DOHH2 (cell line): ENCODE data around the gene FBXO28.

ENCODE experiments used
- H3F3A ChIP-seq: fragments of 200-600 bp; sonication (generic), shearing (Covaris generic); 2 replicates; pipeline ENCODE4 v1.6.0; 2016; ENCODE audit warnings: antibody characterized with exemption, mild to moderate bottlenecking; ENCODE audit not compliant: control insufficient read depth, insufficient read depth
- H3K27ac ChIP-seq: fragments of 200-600 bp; sonication (generic); 2 replicates; pipeline ENCODE4 v1.5.1; 2014; ENCODE audit warnings: low read depth, mild to moderate bottlenecking, low read length, moderate library complexity
- H3K27me3 ChIP-seq: fragments of 200-600 bp; sonication (generic); 2 replicates; pipeline ENCODE4 v1.6.1; 2014; ENCODE audit warnings: mild to moderate bottlenecking, low read length, mixed read lengths; ENCODE audit not compliant: control insufficient read depth
- H3K36me3 ChIP-seq: fragments of 200-600 bp; sonication (generic); 2 replicates; pipeline ENCODE4 v1.6.1; 2014; ENCODE audit warnings: mild to moderate bottlenecking, low read length, moderate library complexity, mixed read lengths; ENCODE audit not compliant: control insufficient read depth
- H3K4me1 ChIP-seq: fragments of 200-600 bp; sonication (generic); 2 replicates; pipeline ENCODE4 v1.6.1; 2014; ENCODE audit warnings: mild to moderate bottlenecking, low read length, mixed read lengths; ENCODE audit not compliant: control insufficient read depth
- H3K4me2 ChIP-seq: fragments of 200-600 bp; sonication (generic); 2 replicates; pipeline ENCODE4 v1.6.0; 2014; ENCODE audit warnings: mild to moderate bottlenecking, low read length, moderate library complexity
- H3K4me3 ChIP-seq: fragments of 200-600 bp; sonication (generic); 2 replicates; pipeline ENCODE4 v1.5.1; 2014; ENCODE audit warnings: mild to moderate bottlenecking, low read length, mixed read lengths
- H3K79me2 ChIP-seq: fragments of 200-600 bp; sonication (generic); 2 replicates; pipeline ENCODE4 v1.6.1; 2014; ENCODE audit warnings: mild to moderate bottlenecking, low read length, mixed read lengths; ENCODE audit not compliant: control insufficient read depth
- H3K9me2 ChIP-seq: fragments of 200-600 bp; sonication (generic); replicated peaks from 2 replicates; pipeline ENCODE4 v1.6.1; 2014; ENCODE audit warnings: mild to moderate bottlenecking, low read length, mixed read lengths; ENCODE audit not compliant: control insufficient read depth
- H3K9me3 ChIP-seq: fragments of 200-600 bp; sonication (generic); 2 replicates; pipeline ENCODE4 v1.6.1; 2014; ENCODE audit warnings: antibody characterized with exemption, low read length, mixed read lengths; ENCODE audit not compliant: control insufficient read depth, insufficient read depth
- H4K20me1 ChIP-seq: fragments of 200-600 bp; sonication (generic); 2 replicates; pipeline ENCODE4 v1.6.0; 2014; ENCODE audit warnings: low read depth, mild to moderate bottlenecking, antibody characterized with exemption, low read length, moderate library complexity; ENCODE audit not compliant: control insufficient read depth, insufficient read depth
- EZH2phosphoT487 ChIP-seq: fragments of 200-600 bp; sonication (generic); IDR thresholded peaks from 2 replicates; pipeline ENCODE4 v1.6.1; 2017; ENCODE audit warnings: borderline replicate concordance, mild to moderate bottlenecking, antibody characterized with exemption, low read length, moderate library complexity, mixed read lengths
- TF ChIP-seq, protein P1 (sequence below): fragments of 200-600 bp; sonication (generic); IDR thresholded peaks from one replicate; pipeline ENCODE4 v1.5.1; 2014; ENCODE audit warnings: antibody characterized with exemption, mild to moderate bottlenecking, low read depth, low read length; ENCODE audit not compliant: poor library complexity, severe bottlenecking

Gene FBXO28

DNA sequence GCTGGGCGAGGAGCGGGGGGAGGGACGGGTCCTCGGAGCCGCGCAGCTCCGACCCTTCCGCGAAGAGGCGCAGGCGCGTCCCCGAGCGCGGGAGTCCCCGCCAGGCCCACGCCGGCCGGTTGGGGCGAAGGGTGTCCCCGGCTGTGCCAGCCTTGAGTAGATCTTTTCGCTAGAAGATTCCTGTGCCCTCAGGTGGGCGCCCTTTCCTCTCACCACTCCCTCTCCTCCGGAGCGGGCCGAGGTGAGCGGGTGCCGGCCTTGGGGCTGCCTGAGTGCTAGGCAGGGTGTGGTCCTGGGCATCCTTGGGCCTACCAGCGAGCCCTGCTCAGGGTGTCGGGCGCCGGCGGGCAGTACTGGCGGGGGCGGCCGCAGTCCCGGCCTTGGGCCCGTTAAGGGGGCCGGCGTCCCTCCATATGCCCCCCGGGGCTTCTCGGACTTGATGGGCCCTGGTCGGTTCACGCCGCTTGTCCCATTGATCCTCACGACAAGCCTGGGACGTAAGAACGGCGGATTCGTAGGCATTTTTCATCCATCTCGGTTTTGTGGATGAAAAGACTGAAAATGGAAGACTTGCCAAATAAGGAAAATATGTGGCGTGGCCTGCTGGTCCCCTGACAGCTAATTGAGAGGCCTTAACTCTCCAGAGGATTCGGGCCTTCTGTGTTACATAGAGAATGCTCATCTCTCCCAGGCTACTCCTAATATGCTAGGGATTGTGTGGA is 69.8 kb downstream of the FBXO28 start:
- H3K27me3 ChIP-seq = no peaks in the 10 kb centered on the region
- H4K20me1 ChIP-seq = peaks cover 12% of the 10 kb centered on the region; the same call in 1 of the 2 replicates
- peaks cover 57% of the 10 kb centered on the region for H3K79me2 ChIP-seq
- H3K4me3 ChIP-seq = peak overlapping the region; percentile 92
- H3K36me3 ChIP-seq = peaks cover 55% of the 10 kb centered on the region
- peak overlapping the region; percentile 91 for H3K27ac ChIP-seq
- H3K9me2 ChIP-seq = no peaks in the 10 kb centered on the region
- no peaks in the 10 kb centered on the region for H3K9me3 ChIP-seq
- H3K4me2 ChIP-seq = peak overlapping the region; percentile 86
- peaks cover 62% of the 10 kb centered on the region for H3K4me1 ChIP-seq
- H3F3A ChIP-seq = peaks cover 25% of the 10 kb centered on the region
- TF ChIP-seq, protein P1, sequence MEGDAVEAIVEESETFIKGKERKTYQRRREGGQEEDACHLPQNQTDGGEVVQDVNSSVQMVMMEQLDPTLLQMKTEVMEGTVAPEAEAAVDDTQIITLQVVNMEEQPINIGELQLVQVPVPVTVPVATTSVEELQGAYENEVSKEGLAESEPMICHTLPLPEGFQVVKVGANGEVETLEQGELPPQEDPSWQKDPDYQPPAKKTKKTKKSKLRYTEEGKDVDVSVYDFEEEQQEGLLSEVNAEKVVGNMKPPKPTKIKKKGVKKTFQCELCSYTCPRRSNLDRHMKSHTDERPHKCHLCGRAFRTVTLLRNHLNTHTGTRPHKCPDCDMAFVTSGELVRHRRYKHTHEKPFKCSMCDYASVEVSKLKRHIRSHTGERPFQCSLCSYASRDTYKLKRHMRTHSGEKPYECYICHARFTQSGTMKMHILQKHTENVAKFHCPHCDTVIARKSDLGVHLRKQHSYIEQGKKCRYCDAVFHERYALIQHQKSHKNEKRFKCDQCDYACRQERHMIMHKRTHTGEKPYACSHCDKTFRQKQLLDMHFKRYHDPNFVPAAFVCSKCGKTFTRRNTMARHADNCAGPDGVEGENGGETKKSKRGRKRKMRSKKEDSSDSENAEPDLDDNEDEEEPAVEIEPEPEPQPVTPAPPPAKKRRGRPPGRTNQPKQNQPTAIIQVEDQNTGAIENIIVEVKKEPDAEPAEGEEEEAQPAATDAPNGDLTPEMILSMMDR = peak; percentile 41
- TF ChIP-seq EZH2phosphoT487 = no peak

DNA sequence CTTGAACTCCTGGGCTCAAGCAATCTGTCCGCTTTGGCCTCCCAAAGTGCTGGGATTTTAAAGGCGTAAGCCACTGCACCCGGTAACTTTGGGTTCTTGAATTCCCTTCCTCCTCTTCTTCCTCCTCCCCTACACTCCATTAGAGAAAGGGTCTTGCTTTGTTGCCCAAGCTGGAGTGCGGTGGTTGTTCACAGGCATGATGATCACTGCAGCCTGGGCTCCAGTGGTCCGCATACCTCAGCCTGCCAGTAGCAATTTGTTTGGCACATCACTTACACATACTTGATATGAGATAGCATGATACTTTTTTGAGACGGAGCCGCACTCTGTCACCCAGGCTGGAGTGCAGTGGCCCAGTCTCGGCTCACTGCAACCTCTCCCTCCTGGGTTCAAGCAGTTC is 71.3 kb downstream of the FBXO28 start:
- Histone ChIP-seq H3K36me3 (peaks cover 69% of the 10 kb centered on the region), H3F3A (peaks cover 26% of the 10 kb centered on the region), H3K4me3 (peak overlapping the region; percentile 92), H3K9me3 (no peaks in the 10 kb centered on the region), H3K9me2 (no peaks in the 10 kb centered on the region), H3K4me2 (peak overlapping the region; percentile 86), H3K4me1 (peaks cover 53% of the 10 kb centered on the region), H3K27me3 (no peaks in the 10 kb centered on the region), H3K27ac (peak overlapping the region; percentile 91), H3K79me2 (peaks cover 71% of the 10 kb centered on the region), H4K20me1 (peaks cover 20% of the 10 kb centered on the region)
- TF ChIP-seq, protein P1 = no peak
- no peak for TF ChIP-seq EZH2phosphoT487

DNA sequence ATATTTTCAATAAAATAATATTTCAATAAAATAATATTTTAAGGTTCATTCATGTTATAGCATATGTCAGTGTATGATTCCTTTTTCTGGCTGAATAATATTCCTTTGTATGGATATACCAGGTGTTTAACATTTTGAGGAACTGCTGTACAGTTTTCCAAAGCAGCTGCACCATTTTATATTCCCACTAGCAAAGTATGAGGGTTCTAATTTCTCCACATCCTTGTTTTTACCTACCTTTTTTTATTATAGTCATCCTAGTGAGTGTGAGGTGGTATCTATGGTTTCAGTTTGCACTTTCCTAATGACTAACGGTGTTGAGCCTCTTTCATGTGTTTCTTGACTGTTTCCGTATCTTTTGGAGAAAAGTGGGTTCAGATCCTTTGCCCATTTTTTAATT is 74.4 kb downstream of the FBXO28 start:
- Histone ChIP-seq H3K27me3 (no peaks in the 10 kb centered on the region), H4K20me1 (peaks cover 24% of the 10 kb centered on the region), H3K4me2 (no peak overlapping the region), H3K79me2 (peaks cover 95% of the 10 kb centered on the region), H3K9me2 (no peaks in the 10 kb centered on the region), H3K27ac (no peak overlapping the region), H3K9me3 (no peaks in the 10 kb centered on the region), H3K4me1 (peaks cover 31% of the 10 kb centered on the region), H3K36me3 (peaks cover 92% of the 10 kb centered on the region), H3K4me3 (no peak overlapping the region), H3F3A (peaks cover 11% of the 10 kb centered on the region; the same call in 1 of the 2 replicates)
- TF ChIP-seq, protein P1 = no peak
- TF ChIP-seq EZH2phosphoT487 = no peak
